ENCODE measurements around the gene IL10RA.
"Not testable (repeated sequence)": the region's sequence is repeated elsewhere in the genome, so short reads cannot be mapped to it uniquely, and the experiment has no call there.

Gene IL10RA

GRCh38 chr11:117985953-117986887 lies at the start of gene IL10RA:
Gene IL10RA, plus strand, starts transcription at chr11:117986394. Its CDS starts 74 bp downstream, at chr11:117986468.
- DNase-seq: peak; percentile 85

- peak; percentile 70 for DNase-seq
These were observed 49.2 kb upstream of the IL10RA start for GRCh38 chr11:117936973-117937372.

- no peak for DNase-seq
These were observed 45.5 kb upstream of the IL10RA start for GRCh38 chr11:117940736-117941135.

GRCh38 chr11:117941163-117941707 lies 45.0 kb upstream of the IL10RA start:
- DNase-seq: peak; percentile 67

- no peak for DNase-seq
These were observed 44.1 kb upstream of the IL10RA start for GRCh38 chr11:117941976-117942654.

GRCh38 chr11:117944554-117944953 lies 41.6 kb upstream of the IL10RA start:
- no peak for DNase-seq

- peak; percentile 37 for DNase-seq
These were observed 41.0 kb upstream of the IL10RA start for GRCh38 chr11:117945047-117945810.

- no peak for DNase-seq
These were observed 39.9 kb upstream of the IL10RA start for GRCh38 chr11:117946156-117946841.

- peak; percentile 91 for DNase-seq
These were observed 39.2 kb upstream of the IL10RA start for GRCh38 chr11:117946842-117947526.

- not testable (repeated sequence) for DNase-seq
These were observed 38.4 kb upstream of the IL10RA start for GRCh38 chr11:117947751-117948150.

GRCh38 chr11:117948466-117948865 lies 37.7 kb upstream of the IL10RA start:
- not testable (repeated sequence) for DNase-seq

- DNase-seq: no peak
These were observed 37.1 kb upstream of the IL10RA start for GRCh38 chr11:117949062-117949461.

GRCh38 chr11:117950301-117950700 lies 35.9 kb upstream of the IL10RA start:
- peak; percentile 45 for DNase-seq

GRCh38 chr11:117950993-117951961 lies 34.9 kb upstream of the IL10RA start:
- DNase-seq: peak; percentile 20

GRCh38 chr11:117953024-117953671 lies 33.0 kb upstream of the IL10RA start:
- DNase-seq: peak; percentile 40

GRCh38 chr11:117958949-117959348 lies 27.2 kb upstream of the IL10RA start:
- no peak for DNase-seq

GRCh38 chr11:117959438-117960149 lies 26.6 kb upstream of the IL10RA start:
- no peak for DNase-seq

GRCh38 chr11:117960406-117960805 lies 25.8 kb upstream of the IL10RA start:
- no peak for DNase-seq

- no peak for DNase-seq
These were observed 24.3 kb upstream of the IL10RA start for GRCh38 chr11:117961896-117962295.
